GF-D8 (cell line): ENCODE measurements around the gene WFS1.

ENCODE experiments used
- DNase-seq: peaks from one replicate; lab custom pipeline; 2025; lab: John Stamatoyannopoulos, UW

The WFS1 gene

DNA sequence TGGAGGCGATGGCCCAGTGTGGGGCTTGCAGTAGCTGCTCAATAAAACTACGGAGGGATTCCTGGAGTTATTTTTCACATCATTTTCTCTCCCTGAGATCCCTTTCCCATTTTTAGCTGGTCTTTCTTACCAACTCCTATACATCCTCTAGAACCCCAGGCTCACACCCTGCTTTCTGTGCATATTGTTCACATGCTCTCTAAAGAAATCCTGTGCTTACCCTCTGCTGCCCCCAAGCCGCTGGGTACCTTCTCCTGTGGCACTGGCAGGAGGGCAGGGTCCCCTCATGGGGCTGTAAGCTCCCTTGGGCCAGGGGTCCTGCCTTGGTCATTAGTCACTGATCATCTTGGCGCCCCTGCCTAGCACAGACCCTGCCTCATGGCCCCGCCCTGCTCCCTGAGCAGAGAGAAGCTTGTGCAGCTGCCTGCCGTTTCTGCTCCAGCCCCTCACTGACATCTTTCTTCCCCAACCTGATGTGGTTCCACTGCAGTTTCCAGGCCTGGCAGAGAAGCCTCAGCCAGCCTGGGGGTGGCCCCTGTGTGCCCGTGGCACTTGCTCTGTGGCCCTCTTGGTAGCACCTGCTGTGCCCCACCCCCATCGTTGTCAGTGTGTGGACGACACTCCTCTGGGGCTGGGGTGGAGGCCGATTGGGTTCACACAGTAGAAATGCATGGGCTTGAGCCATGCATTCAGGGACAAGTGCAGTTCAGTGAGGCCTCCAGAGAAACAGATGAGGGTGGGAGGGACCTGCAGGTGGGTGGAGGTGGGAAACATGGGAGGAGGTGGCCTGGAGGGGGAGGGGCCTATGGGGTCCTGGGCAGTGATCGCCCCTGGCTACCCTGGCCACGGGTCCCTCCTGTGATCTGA lies 69.5 kb downstream of the WFS1 start:
- DNase-seq, result no peak

DNA sequence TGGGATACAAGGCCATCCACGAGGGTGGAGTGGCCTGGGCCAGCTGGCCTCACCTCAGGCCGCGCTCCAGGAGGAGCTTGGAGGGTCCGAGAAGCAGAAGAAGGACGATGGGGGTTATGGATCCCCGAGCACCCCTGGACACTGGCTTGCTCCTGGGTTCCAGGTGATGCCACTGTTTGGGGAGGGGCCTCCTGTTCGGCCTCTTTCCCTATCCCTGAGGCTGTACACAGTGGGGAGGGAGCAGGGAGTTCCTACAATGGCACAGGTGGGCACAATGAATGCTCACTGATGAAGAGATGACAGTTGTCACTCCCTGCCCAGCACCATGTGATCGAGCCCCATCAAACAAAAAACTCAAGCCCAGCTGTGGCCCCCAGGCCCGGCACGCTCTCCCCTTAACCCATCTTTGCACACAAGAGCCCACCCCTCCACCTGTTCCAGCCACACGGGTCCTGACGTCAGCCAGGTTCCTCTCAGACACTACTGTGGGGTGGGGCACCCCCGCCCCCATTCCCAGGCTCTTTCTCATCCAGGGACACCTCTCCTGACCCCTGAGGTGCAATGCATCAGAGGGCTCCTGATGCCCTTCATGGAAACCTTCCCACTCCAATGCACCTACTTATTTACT lies 70.3 kb downstream of the WFS1 start:
- no peak for DNase-seq

DNA sequence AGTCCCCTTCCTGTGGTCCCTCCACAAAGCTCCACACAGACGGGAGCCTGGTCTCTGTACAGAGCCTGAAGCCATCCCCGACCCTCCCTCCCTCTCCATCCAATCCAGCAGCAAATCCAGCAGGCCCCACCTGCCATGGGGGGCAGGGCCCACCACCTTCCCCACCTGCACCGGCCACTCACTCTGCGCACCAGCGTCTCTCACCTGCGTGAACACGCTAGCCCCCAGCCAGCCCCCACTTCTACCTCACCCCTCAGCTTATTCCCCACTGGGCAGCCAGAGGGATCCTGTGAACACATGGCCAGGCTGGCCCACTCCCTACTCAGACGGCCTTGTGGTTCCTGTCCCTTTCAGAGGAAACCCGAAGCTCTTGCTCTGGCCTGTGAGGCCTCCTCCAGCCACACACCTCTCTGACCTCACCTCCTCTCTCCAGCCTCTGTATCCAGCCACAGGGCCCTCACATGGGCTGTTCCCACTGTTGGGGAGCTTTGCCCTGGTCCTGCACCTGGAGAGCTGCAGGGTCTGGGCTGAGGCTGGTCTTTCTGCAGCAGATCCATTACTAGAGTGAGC lies 70.9 kb downstream of the WFS1 start:
- no peak for DNase-seq

DNA sequence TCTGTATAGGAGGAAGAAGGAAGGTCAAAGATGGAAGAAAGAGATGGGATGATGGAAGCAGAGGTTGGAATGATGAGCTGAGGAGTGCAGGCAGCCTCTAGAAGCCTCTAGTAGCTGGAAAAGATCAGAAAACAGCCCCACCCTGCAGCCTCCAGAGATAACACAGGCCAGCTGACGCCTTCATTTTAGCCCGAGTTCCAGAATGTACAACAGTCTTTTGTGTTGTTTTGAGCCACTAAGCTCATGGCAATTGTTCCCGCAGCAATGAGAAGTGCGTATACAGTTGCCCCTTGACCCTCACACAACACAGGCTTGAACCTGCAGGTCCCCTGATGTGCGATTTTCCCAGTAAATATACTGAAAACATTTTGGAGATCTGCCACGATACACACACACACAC lies 72.0 kb downstream of the WFS1 start:
- DNase-seq, result no peak

DNA sequence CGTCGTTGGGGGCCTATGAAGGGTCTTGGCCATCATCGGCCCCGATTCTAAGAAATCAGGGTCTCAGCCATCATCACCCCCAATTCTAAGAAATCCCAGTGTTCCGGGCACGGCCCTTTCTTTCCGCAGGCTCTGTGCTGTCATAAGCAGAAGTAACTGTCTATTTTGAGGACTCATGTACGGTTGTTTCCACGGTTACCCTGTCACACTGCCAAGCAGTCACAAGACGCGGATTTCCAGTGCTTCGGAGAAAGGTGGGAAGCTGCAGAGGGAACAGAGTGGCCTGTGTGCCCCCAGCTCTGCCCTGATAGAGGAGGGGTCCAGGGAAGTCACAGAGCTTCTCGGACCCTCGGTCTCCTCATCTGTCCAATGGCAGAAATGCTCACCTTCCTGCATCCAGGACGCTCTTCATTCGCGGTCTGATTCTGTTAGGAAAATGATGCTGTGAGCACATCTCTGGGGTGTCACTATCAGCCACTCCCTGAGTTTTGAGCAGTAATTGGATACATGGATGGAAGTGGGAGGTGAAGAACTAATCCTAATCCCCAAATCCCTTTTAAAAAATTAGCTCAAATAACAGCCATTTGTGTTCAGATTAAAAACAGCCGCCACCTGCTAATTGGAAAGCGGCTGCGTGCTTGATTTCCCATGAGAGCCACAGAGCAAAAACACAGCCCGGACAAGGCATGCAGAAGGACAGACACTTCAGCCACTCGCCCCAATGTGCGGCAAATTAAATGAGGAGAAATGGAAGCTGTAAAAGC lies 73.1 kb downstream of the WFS1 start:
- DNase-seq, result peak; percentile 2

DNA sequence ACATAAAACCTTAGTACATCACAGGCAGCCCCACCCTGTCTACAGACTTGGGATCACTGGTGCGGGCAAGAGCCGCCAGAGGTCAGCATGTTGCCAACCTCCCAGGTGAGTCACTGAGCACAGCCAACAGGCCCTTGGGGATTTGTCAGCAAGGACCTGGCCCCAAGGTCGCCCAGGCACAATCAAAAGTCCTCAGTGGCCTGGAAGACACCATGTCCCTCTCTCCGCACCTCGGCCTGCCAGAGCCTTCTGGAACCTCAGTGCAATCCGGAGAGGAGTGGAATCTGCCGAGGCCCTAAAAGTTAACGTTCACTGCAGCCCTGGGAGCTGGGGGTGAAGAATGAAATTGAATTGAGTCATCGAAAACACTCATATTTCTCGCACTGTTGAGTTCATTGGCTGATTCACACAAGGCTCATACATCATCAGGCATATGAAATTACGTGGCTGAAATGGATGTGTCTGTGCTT lies 74.3 kb downstream of the WFS1 start:
- DNase-seq, result no peak

DNA sequence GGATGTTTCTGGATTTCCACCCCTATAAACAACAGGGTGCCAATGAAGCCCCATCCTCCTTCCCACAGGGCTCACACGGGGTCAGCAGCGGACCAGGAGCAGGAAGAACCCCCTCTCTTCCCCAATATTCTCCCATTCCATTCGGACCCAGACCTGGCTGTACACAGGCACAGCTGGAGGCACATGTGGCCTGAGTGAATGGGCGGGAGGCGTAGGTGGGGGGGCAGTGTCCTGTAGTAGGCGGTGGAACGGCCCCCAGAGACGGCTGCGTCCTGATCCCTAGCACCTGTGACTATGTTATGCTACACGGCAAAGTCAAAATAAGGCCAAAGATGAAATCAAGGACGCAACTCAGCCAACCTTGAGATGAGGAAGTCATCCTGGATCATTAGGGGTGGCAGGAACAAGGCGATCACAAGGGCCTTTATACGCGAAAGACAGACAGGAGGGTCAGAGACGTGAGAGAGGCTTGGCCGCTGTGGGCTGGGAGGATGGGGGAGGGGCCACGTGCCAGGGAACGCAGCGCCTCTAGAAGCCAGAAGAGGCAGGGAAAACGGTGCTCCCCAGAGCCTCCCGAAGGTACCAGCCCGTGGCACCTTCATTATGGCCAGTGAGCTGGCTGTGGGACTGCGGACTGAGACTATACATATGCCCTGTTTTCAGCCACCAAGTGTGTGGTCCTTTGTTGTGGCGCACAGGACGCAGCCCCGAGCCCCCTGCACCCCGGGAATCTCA lies 75.6 kb downstream of the WFS1 start:
- no peak for DNase-seq

DNA sequence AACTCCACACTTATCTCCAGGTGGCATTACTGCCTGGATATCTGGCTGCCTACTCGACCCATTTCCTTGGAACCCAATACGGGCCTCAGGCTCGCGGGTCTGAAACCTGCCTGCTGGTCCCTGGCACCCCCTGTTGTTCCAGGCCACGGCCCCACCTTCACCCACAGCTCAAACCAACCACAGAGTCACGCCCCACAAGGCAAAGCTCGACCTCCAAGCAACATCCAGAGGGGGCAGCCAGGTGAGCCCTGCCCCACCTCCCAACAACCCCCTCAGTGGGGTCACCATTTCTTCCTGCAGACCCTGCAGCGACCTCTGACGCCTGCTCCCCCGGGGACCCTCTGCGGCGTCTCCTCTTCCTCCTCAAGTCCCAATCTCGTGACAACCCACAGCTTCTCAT lies 76.2 kb downstream of the WFS1 start:
- no peak for DNase-seq

DNA sequence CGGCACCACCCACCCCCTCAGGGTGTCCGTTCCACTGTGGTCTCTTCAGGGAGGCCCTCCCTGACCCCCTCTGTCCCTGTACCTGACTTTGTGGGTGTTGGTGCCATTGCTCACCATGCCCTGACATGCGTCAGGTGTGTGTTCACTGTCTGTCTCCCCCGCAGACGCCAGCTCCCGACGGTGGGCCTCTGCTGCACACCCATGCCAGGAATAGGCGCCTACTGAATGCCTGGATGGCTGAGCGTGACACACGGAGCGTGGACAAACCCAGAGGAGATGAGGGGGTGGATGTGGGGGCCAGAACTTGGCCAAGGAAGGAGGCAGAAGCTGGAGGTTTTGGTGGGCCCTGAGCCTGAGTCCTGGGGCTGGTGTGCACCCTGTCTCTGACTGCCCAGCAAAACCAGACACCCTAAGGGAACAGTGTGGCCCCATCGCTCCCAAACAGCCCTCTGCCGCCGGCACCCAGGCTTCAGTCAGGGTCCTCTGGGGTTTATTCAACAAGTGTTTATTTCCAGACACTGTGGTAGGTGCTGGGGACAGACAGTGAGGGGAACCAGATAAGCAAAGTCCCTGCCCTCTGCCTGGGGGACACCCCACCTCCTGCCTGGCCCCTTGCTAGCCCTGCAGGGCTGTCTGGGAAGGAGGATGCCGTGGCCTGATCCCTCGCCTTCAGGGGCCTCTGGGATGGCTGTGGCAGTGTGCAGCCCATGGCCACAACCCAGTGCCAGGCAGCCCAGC lies 76.9 kb downstream of the WFS1 start:
- DNase-seq, result no peak

DNA sequence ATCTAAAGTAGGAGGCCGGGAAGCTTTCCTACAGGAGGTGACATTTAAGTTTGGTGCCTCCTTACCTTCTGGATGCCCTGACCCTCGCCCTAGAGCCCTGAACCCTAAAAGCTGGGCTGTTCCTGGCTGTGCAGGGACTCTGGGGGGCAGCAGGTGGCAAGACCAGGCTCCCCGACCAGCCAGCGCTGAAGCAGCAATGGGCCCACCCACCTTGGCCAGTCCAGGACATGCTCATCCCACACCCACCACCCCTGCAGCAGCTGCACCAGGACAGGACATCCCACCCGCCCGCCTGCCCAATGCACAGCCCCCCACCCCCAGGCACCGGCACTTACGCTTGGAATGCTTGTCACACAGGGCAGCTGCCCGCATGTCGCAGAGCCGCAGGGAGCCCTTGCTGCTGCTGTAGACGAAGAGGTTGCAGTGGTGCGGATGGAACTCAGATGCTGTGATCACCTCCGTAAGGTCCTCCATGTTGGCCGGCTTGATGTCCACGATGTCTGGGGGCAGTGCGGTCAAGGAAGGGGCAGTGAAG lies 77.9 kb downstream of the WFS1 start:
- no peak for DNase-seq

DNA sequence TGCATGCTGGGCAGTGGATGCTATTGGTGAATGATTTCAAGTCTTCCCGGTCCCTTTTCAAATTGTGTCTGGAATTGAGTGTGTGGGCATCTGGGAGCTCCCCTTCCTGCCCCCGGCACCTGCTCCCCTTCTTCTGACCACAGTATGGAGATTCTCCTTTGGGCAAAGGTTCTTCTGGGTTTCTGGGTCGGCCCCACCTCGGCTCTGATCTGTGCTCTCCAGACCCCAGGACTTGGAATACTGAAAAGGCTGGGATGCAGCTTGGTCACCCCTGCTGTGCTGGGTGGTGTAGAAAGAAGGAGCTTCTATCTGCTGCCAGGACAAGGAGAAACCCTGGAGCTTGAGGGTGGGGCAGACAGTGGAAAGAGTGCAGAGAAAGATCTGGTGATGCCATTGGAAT lies 78.8 kb downstream of the WFS1 start:
- no peak for DNase-seq

DNA sequence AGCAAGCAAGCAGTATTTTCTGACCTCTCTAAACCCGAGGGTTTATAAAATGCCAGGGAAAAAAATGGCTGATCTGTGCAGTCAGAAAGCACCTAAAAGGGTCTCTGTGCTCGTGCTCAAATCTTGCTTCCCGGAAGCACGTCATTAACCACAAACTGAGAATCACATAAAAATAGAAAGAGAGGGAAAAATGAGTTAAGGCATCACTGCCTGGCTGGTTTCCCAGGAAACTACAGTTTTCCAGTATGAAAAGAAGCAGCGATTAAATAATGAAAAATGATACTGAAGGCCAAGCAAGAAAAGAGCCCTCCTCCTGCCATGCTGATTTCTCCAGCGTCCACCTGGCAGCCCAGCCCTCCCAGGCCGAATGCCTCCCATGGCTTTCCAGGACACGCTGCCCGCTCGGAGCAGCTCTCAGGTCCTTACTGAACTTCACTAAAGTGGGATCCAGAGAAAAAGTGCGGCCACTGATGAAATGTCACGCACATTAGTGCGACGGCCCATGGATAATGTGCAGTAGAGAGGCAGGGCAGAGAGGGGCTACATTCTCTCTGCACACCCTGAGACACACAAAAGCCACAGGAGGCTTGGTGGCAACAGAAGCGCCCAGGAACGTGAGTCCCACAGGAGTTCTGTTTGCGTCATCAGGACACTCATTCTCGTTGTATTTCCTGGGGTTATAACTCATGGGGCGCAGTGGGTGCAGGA lies 80.4 kb downstream of the WFS1 start:
- no peak for DNase-seq

DNA sequence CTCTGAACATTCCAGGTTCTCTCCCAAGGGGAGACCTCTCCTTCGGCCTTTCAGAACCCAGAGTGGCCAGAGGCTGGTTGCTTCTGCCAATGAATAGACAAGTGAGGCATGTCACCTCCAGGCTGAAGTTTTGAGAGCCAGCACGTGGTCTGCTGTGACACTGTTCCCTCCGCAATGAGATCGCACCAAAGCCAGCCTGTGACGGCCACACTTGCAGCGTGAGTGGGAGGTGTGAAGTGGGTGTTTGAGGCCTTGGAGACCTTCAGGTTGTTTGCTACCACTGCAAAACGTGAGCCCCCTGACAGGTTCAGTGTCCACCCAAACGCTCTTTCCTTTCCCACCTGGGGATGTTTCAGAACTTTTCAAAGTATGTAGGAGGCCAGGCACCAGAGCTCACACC lies 81.0 kb downstream of the WFS1 start:
- DNase-seq, result no peak

DNA sequence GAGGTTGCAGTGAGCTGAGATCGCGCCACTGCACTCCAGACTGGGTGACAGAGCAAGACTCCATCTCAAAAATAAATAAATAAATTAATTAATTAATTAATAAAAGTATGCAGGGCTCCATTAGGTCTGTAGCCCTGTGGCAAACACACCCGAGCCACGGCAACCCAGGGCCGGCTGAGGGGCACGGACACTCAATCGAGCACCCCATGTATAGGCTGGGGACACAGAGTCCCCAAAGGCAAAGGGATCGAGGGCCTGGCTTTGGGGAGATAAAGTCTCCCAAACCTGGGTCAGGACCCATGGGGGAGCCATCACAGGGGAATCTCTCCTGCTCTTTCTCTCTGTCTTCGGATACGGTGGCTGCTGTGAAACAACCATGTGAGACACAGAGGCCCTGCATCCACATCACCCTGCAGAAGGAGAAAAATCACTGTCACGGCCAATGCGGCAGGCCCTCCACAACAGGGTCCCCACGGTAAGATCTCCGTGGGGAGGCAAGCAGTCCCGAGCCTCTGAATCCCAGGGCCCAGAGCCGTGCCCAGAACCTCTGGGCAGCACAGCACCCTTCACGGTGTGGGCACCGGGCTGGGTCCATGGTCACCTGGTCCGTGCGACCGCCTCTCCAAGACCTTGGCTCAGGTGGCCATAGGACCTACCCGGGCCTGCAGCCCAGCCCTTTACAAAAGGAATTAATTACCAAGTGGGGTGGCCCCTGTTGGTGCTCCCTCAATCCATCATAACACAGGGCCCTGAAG lies 81.8 kb downstream of the WFS1 start:
- no peak for DNase-seq

DNA sequence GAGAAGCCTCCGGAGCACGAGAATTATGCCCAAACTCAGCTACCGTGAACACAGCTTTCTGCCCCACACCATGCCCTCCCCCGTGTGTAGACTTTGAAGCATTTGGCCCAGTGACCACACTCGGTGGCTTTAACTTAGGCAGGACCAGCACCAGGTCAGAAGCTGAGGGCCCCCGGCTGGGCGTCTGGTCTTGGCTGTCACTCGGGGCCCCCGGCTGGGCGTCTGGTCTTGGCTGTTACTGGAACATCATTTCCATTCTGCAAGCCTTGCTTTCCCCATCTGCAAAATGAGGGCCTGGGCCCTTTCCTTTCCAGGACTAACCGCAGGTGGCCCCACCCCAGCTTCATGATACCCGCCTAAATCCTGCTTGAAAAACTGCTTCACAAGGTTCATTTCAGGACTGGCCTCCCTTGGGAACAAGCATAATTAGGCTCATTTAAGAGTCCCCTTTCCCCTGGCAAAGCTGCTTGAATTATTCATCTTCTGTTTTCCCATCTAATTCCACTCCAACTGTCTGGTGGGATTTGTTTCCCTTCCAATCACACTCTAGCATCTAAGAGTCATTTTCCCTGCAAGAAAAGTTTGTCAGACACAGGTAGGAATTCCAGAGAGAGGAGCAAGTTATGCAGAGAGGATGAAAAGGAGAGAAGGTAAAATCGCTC lies 82.5 kb downstream of the WFS1 start:
- DNase-seq, result no peak
